ENCODE measurements around the gene ZER1.

Gene ZER1

GRCh38 chr9:128810873-128811272, 39.1 kb upstream of the ZER1 start:
- in situ Hi-C loops (cut with MboI; ENCODE audit: low sequenced_read_pairs, unreplicated experiment): no loop called here
- DNase-seq (ENCODE audit: low spot score): no peak

GRCh38 chr9:128809831-128810230, 38.1 kb upstream of the ZER1 start:
- DNase-seq (ENCODE audit: low spot score): no peak
- in situ Hi-C loops (cut with MboI; ENCODE audit: low sequenced_read_pairs, unreplicated experiment): no loop called here
- TF ChIP-seq CTCF (IDR thresholded peaks at IDR 0.05; ENCODE audit: borderline replicate concordance, control extremely low read depth, extremely low read depth, insufficient read depth, missing control alignments): no peak

More at GRCh38 chr9:128810873-128811272, 39.1 kb upstream of the ZER1 start:
- TF ChIP-seq CTCF (IDR thresholded peaks at IDR 0.05; ENCODE audit: borderline replicate concordance, control extremely low read depth, extremely low read depth, insufficient read depth, missing control alignments): no peak

- in situ Hi-C loops (cut with MboI; ENCODE audit: low sequenced_read_pairs, unreplicated experiment): no loop called here
- no peak for TF ChIP-seq CTCF (IDR thresholded peaks at IDR 0.05; ENCODE audit: borderline replicate concordance, control extremely low read depth, extremely low read depth, insufficient read depth, missing control alignments)
- no peak for DNase-seq (ENCODE audit: low spot score)
Measured at GRCh38 chr9:128809036-128809599, 37.4 kb upstream of the ZER1 start.

DNA sequence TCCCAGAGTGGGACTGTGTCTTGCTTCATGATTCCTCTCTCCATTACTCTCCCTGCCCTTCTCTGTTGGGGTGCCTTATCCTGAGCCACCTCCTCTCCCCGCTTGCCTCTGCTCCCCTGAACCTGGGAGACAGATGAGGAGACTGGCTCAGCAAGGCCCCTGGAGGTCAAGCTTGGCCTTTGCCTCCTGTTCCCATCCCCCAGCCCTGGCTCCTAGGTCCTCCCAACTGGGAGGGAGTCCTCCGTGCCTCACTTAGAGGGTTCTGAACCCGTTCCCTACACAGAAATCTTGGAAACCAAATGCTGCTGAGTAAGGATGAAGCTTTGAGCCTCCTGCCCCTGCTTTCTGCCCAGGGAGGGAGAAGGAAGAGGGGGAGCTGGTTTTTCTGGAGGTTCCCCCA, 36.8 kb upstream of the ZER1 start:
- in situ Hi-C loops (cut with MboI; ENCODE audit: low sequenced_read_pairs, unreplicated experiment): no loop called here
- no peak for TF ChIP-seq CTCF (IDR thresholded peaks at IDR 0.05; ENCODE audit: borderline replicate concordance, control extremely low read depth, extremely low read depth, insufficient read depth, missing control alignments)
- no peak for DNase-seq (ENCODE audit: low spot score)

DNA sequence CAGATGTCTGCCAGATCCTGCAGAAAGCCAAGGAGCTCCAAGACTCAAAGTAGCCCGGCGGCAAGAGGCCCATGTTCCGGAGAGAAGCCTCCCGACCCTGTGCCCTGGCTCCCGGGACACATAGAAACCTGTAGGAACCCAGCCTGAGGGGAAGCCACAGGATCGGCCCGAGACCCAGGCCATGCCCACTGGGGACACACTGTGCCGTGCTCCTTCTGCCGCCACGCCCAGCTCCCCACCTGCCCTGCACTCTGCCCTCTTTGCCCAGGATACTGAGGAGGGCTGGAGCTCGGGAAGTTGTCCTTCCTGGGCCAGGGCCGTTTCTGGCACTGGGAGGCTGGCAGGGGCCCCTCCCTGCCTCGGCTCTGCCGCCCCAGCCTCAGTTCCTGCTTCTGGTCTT, 36.1 kb upstream of the ZER1 start:
- in situ Hi-C loops (cut with MboI; ENCODE audit: low sequenced_read_pairs, unreplicated experiment): no loop called here
- no peak for TF ChIP-seq CTCF (IDR thresholded peaks at IDR 0.05; ENCODE audit: borderline replicate concordance, control extremely low read depth, extremely low read depth, insufficient read depth, missing control alignments)
- DNase-seq (ENCODE audit: low spot score): no peak

- in situ Hi-C loops (cut with MboI; ENCODE audit: low sequenced_read_pairs, unreplicated experiment): no loop called here
- DNase-seq (ENCODE audit: low spot score): no peak
- no peak for TF ChIP-seq CTCF (IDR thresholded peaks at IDR 0.05; ENCODE audit: borderline replicate concordance, control extremely low read depth, extremely low read depth, insufficient read depth, missing control alignments)
Measured at GRCh38 chr9:128805661-128806060, 33.9 kb upstream of the ZER1 start.
